ENCODE data around the gene C1QBP. TPM values are rescaled to one million over a fixed set of nuclear protein-coding genes. Genes with fewer than 3 reads are reported as not detected.
A peak's percentile ranks its signal among the peaks of the same experiment; 100 is the strongest.

Gene C1QBP
- total RNA-seq, 1 donor from 2014 or later, result 108 TPM

GRCh38 chr17:5468075-5468473, 29.1 kb upstream of the C1QBP start:
- no peak for TF ChIP-seq CTCF (IDR thresholded peaks at IDR 0.05; ENCODE audit: unreplicated experiment)
- DNase-seq (ENCODE audit: low spot score, unreplicated experiment), result no peak
- Mint-ChIP-seq H3K27ac (peak overlapping the region; percentile 79), H3K4me3 (ENCODE audit: low read depth) (peak overlapping the region; percentile 77), H3K36me3 (ENCODE audit: insufficient read depth) (peaks cover 7% of the 10 kb centered on the region), H3K9me3 (ENCODE audit: low read depth) (no peaks in the 10 kb centered on the region), H3K4me1 (ENCODE audit: low read depth) (peaks cover 19% of the 10 kb centered on the region), H3K27me3 (no peaks in the 10 kb centered on the region)

DNA sequence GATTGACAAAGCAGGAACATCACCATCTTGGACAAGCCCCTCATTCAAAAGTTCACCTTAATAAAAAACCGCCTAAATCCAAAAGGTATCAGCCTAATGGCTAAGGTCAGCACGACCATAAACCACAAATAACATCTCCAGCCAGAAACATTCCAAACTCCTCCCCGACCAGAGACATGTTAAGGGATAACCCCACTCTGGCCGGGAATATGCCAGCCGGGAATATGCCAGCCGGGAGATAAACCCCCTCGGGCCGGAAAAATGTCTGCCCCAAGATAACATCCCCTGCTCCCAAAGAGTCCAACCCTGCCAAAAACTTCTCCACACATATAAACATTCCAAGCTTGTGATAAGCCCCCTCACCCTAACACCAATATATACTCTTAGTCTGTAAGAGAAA, 28.5 kb upstream of the C1QBP start:
- H3K36me3 Mint-ChIP-seq (ENCODE audit: insufficient read depth), result peaks cover 7% of the 10 kb centered on the region
- TF ChIP-seq CTCF (IDR thresholded peaks at IDR 0.05; ENCODE audit: unreplicated experiment), result no peak
- H3K9me3 Mint-ChIP-seq (ENCODE audit: low read depth), result no peaks in the 10 kb centered on the region
- H3K4me3 Mint-ChIP-seq (ENCODE audit: low read depth), result peak overlapping the region; percentile 77
- H3K4me1 Mint-ChIP-seq (ENCODE audit: low read depth), result peaks cover 19% of the 10 kb centered on the region
- DNase-seq (ENCODE audit: low spot score, unreplicated experiment), result no peak
- no peaks in the 10 kb centered on the region for H3K27me3 Mint-ChIP-seq
- H3K27ac Mint-ChIP-seq, result peak overlapping the region; percentile 79

- Mint-ChIP-seq H3K4me1 (ENCODE audit: low read depth) (peaks cover 19% of the 10 kb centered on the region), H3K9me3 (ENCODE audit: low read depth) (no peaks in the 10 kb centered on the region), H3K27ac (no peak overlapping the region), H3K4me3 (ENCODE audit: low read depth) (no peak overlapping the region), H3K36me3 (ENCODE audit: insufficient read depth) (peaks cover 5% of the 10 kb centered on the region), H3K27me3 (no peaks in the 10 kb centered on the region)
- no peak for TF ChIP-seq CTCF (IDR thresholded peaks at IDR 0.05; ENCODE audit: unreplicated experiment)
- no peak for DNase-seq (ENCODE audit: low spot score, unreplicated experiment)
Observed at GRCh38 chr17:5466295-5466694, 27.3 kb upstream of the C1QBP start.

- Mint-ChIP-seq H3K4me1 (ENCODE audit: low read depth) (peaks cover 19% of the 10 kb centered on the region), H3K9me3 (ENCODE audit: low read depth) (no peaks in the 10 kb centered on the region), H3K27me3 (no peaks in the 10 kb centered on the region), H3K27ac (no peak overlapping the region), H3K36me3 (ENCODE audit: insufficient read depth) (peaks cover 8% of the 10 kb centered on the region), H3K4me3 (ENCODE audit: low read depth) (no peak overlapping the region)
- TF ChIP-seq CTCF (IDR thresholded peaks at IDR 0.05; ENCODE audit: unreplicated experiment), result no peak
- DNase-seq (ENCODE audit: low spot score, unreplicated experiment), result no peak
Observed at GRCh38 chr17:5464717-5465507, 26.0 kb upstream of the C1QBP start.

GRCh38 chr17:5446786-5447185, 7.8 kb upstream of the C1QBP start:
- H3K4me1 Mint-ChIP-seq (ENCODE audit: low read depth), result no peaks in the 10 kb centered on the region
- DNase-seq (ENCODE audit: low spot score, unreplicated experiment), result no peak
- peaks cover 10% of the 10 kb centered on the region for H3K36me3 Mint-ChIP-seq (ENCODE audit: insufficient read depth)
- no peak overlapping the region for H3K27ac Mint-ChIP-seq
- no peaks in the 10 kb centered on the region for H3K27me3 Mint-ChIP-seq
- no peaks in the 10 kb centered on the region for H3K9me3 Mint-ChIP-seq (ENCODE audit: low read depth)
- no peak for TF ChIP-seq CTCF (IDR thresholded peaks at IDR 0.05; ENCODE audit: unreplicated experiment)
- no peak overlapping the region for H3K4me3 Mint-ChIP-seq (ENCODE audit: low read depth)
